AML-193 (cell line): ENCODE measurements around the gene C14orf93.
"Not testable (repeated sequence)": the region's sequence is repeated elsewhere in the genome, so short reads cannot be mapped to it uniquely, and the experiment has no call there.

ENCODE experiments used
- DNase-seq, 2 experiments: peaks; one replicate each; lab custom pipeline; 2025; lab: John Stamatoyannopoulos, UW

The C14orf93 gene

GRCh38 chr14:23020143-23021128 lies 10.5 kb upstream of the C14orf93 start:
- no peak for DNase-seq

DNA sequence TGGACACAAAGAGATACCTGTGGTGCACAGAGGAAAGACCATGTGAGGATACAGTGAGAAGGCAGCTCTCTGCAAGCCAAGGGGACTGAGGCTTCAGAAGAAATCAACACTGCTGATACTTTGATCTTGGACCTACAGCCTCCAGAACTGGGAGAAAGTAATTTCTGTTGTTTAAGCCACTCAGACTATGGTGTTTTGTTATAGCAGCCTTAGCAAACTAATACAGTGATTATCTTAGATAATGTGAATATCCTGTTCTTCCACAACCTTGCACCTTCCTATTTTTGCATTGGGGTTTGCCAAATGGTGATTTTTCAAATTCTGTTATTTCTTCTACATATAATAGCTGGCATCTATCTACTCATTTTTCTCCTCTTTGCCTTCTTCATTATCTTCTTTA lies 8.2 kb upstream of the C14orf93 start:
- DNase-seq = no peak

DNA sequence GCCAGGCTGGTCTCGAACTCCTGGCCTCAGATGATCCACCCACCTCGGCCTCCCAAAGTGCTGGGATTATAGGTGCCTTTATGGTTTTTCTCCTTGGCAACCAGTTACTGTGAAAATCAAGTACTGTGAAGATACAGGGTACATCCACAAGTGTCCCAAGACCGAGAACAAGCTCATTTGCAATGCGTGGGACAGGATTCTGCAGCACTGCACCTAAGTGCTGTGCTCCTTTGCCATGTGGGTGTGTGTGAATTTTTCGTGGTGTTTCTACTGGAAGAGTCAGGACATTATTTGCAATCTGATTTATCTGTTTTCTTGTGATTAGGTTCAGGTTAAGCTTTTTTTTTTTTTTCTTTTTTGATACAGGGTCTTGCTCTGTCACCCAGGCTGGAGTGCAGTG lies 7.1 kb upstream of the C14orf93 start:
- DNase-seq = no peak

DNA sequence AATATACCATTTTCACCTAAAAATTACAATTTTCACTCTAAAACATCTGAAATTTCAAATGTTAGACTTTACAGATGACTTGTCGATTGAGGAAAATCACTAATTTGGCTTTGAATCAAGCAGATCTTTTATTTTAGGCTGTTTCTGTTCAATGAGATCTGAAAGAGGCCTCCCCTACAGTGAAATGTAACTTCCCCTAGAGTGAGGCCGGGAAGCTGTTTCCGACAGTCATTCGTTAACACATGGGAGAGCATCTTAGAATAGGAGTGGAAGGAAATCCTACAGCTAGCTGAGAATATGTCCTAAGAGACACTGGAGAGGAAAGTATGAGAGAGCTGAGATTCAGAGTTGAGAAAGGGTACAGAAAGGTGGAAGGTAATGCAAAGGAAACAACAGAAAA lies 5.7 kb upstream of the C14orf93 start:
- no peak for DNase-seq

DNA sequence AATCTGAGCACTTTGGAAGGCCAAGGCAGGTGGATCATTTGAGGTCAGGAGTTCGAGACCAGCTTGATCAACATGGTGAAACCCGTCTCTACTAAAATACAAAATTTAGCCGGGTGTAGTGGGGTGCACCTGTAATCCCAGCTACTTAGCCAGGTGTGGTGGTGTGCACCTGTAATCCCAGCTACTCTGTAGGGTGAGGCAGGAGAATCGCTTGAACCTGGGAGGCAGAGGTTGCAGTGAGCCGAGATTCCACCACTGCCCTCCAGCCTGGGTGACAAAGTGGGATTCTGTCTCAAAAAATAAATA lies 3.8 kb upstream of the C14orf93 start:
- DNase-seq = not testable (repeated sequence)

DNA sequence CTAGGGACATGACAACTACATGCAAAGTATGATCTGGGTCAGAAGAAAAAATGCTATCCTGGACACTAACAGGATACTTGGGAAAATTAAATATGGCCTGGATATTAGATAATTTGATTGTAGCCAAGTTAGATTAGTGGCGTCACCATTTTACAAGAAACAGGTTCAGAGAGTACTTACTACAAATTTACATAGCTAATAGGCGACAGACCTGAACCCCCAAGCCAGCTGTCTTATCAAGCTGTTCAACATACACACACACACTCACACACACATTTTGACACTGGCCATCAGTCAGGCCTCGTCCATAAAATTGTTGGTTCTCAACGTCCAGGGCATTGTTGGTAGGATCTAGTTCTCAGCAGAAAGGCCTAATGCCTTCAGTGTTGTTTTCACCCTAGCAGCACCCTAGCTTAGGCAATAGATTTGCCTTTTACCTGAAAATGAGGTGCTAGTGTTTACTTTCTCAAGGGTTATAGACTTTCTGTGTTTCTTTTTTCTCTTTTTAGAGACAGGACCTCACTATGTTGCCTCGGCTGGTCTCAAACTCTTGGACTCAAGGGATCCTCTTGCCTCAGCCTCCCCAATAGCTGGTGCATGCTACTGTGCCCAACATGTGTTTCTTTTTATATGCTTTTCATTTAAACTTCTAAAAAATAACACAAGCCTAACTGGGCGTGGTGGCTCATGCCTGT lies 3.3 kb upstream of the C14orf93 start:
- DNase-seq = no peak

GRCh38 chr14:23009483-23009938 lies 432 bp downstream of the C14orf93 start:
- DNase-seq = peak in 1 of 2 experiments; percentile 64

GRCh38 chr14:23008831-23009230 lies 1.1 kb downstream of the C14orf93 start:
- DNase-seq = no peak

DNA sequence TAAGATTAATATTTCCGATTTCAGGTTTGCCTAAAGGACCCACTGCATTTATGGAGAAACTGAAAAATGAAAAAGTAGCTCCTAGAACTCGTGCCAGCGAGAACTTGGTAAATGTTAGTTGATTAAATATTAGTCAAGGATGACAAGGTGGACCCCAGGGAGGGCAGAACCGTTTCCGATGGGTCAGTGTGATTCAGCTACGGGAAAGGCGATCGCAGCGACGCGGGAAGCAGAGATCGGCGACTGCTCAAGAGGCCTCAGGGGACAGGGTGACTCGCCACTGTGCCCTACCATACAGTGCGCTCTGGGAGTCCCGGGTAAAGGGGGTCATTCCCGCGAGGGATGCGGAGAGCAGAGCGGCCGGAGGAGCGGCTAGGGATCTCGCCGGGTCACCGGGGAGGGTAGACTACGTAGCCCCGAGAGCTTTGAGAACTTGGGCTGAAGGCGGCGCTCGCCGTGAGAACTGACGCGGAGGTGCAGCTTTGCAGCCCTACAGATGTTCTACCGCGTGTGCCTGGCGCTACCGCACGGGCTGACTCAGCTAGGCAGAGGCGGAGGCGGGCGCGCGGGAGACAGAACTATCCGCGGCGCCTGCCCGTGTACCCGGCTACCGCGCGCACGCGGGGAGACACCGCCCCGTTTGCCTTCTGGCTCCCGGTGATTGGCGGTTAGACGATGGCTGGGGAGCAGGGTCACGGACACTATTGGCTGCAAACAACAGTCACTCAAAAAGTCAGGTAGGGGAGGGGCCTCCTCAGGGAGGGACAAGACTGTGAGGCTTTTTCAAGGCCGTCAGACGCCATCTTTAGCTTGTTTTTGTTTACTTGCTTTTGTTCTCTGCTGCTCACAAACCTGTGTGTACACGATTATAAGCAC lies 3.2 kb downstream of the C14orf93 start:
- peak; percentile 95 to 97 for DNase-seq

GRCh38 chr14:23006188-23006534 lies 3.8 kb downstream of the C14orf93 start:
- no peak for DNase-seq

DNA sequence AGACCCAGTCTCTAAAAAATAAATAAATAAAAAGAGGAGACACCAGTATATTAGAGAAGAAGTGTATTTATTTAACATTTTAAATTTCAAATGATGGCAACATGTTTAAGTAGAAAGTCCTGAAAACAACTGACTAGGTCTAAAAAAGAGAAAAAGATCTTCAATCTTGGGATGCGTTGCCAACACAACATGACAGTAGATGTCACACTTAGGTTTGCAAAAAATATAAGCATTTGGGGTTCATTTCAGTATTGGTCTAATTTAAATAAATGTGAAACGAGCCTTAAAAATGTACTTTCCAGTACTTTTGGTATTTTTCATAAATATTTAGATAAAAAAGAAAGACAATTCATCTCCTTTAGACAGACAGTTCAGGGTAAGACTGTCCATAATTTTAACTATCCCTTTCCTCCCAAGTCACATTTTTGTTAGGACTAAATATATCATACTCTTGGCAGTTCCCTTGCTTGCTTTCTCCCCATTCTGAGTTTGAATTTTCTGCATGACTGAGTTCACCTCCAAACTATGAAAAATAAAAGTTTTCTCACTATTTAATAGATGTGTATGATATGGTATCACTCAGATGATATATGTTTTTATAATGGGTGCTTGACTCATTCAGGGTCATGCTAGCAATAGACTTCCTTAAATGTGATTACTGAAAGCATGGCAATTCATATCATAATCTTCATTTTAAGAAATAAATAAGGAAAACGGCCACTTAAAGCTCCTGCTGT lies 4.3 kb downstream of the C14orf93 start:
- DNase-seq = no peak

- DNase-seq = not testable (repeated sequence)
Observed at GRCh38 chr14:23004274-23004673, 5.7 kb downstream of the C14orf93 start.

DNA sequence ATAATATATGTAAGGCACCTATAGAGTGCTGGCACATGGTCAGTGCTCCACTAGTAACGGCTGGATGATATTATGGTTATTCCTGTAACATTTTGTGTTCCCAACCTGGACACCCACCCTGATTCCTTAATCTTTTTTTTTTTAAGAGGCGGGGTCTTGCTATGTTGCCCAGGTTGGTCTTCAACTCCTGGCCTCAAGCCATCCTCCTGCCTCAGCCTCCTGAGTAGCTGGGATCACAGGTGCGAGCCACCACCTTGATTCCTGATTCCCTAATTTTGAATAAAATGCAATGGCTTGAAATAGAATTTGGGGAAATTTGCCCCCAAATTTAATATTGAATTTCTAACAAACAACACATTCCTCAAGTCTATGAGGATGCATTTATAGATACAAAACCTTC lies 7.4 kb downstream of the C14orf93 start:
- DNase-seq = no peak

GRCh38 chr14:23000860-23001259 lies 9.1 kb downstream of the C14orf93 start:
- DNase-seq = no peak

DNA sequence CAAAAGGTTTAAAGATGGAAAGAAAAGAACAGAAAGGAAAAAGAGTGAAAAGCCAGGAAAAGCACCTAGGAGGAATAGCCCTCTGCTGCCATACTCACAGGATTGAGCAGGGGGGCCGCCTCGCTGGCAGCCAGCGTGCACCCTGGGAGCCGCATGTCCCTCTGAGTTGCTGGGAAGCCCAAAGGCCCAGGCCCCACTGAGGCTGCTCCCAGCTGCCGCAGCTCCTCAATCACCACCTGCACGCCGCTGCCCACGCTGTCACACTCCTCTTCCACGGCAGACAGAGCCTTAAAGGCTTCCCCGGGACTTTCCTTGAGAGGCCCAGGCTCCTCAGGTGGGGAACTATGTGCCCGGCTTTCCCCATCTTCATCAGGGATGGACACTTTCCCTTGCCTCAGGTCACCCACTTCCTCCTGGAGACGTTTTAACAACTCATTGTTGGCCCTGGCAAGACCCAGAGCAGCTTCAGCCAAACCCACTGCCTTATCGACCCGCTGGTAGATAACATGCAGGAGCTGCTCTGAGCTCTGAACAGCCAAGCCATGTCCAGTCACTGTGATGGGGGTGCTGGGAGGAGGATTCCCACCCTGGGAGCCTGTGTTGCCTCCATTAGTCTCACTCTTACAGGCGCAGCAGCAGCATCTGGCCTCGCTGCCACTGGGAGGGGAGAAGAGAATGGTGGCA lies 11.5 kb downstream of the C14orf93 start:
- DNase-seq = no peak

GRCh38 chr14:22997676-22998323 lies 12.1 kb downstream of the C14orf93 start:
- no peak for DNase-seq

DNA sequence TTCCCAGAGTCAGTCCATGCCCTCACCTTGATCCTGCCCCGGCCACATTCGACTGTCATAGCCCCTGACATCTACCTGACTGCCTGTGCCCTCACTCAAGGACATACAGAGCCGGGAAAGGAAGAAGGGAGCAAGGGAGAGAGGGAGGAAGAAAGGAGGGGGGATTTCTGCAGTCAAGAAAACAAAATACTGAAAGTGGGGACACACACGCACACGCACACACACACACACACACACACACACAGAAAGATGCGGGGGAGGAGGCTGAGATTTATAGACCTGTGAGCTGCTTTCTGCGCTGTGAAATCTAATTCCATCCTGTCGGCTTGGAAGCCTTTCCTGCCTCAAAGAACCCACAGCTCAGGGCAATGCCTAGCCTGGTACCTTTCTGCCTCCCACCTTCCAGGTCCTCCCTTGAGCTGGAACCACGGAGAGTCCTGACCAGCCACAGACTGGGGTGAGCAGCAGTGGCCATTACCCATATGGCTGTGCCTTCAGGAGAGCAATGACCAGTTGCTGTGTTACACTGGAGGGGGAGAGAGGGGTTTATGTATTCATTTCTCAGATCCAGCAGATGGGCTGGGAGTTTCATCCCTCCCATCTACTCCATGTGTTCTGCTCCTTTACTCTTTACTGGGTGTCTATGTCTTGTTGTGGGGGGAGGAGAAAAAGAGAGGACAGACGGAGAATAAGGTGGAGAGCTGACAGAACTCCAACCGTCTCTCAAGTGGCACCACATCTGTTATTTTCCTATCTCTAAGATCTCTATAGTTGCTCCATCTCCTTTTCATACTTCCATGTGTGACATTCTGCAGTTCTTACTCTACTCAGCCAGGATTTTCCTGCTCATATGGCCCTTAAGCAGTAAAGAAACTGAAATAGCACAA lies 12.9 kb downstream of the C14orf93 start:
- no peak for DNase-seq

DNA sequence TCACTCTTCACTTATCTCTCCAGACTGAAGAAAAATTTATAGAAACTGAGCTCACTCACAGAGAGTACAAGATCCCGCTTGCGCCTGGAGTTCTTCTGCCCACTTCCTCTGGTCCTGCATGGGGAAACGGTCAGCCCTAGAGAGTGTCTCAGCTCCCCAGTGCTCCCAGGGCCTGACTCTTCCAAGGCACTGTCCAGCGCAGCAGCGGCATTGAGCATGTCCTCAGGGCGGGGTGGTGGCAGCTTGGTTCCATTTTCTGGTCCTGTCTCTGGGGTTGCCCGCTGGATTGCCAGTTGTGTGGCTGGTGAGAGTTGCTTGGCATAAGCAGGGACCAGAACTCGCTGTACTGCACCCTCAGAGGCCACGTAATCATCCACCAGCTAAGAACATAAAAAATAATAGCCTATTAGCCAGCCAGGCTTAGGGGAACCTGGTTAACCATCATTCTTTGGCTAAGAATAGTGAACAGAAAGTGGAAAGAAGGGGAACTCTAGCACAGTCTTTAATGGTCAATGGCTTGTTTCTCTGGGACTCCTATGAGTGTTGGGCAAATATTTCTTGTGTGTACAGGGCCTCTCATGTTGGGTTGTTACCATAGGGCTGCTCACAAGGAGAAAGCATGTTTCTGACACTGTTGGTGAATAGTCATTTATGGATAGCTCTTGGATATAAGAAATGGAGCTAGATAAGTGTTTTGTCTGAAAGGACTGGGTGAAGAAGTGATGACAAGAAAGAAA lies 13.9 kb downstream of the C14orf93 start:
- DNase-seq = no peak

DNA sequence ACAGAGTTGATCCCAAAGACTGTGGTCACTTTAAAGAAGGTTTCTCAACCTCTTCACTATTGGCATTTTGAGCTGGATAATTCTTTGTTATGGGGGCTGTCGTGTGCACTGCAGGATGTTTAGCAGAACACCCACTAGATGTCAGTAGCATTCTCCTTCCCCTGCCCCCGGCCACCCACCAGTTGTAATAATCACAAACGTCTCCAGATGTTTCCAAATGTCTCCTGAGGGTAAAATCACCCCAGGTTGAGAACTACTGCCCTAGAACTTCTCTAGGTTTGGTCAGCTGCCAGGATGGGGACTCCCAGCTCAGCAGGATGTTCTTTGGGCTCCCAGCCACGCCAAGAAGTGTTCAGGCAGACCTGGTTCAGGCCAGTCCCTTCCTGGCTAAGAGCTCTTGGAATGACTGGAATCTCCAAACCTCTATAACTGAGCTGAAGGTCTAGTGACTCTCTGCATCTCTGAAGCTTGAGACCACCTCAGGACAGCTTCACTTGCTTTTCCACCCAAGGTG lies 15.1 kb downstream of the C14orf93 start:
- peak; percentile 8 to 20 for DNase-seq
